Fibroblast of villous mesenchyme (primary cell): Measurements from ENCODE around the gene CDH4. TPM values are rescaled to one million over a fixed set of nuclear protein-coding genes. Genes with fewer than 3 reads are reported as not detected.

Experiments used
- DNase-seq: peaks from one replicate; pipeline ENCODE4 v3.0.0-alpha.2; 2010; ENCODE audit warnings: low read depth
- H3K4me3 ChIP-seq: 2 replicates; pipeline ENCODE4 v1.5.1; 2011; ENCODE audit warnings: low read depth, mild to moderate bottlenecking, low read length
- total RNA-seq: library from RNA; depleted of rRNA; stranded (reverse); fragments of >200 nt; gene quantifications from 2 replicates; pipeline ENCODE4 v1.2.3, GENCODE V29; 2012
- TF ChIP-seq, protein P1 (sequence below): IDR thresholded peaks from 2 replicates; pipeline ENCODE4 v1.5.1; 2012; ENCODE audit warnings: low read depth, mild to moderate bottlenecking, low read length; ENCODE audit not compliant: insufficient read depth

CDH4 gene
- total RNA-seq, 1 donor, result 1.7 TPM

DNA sequence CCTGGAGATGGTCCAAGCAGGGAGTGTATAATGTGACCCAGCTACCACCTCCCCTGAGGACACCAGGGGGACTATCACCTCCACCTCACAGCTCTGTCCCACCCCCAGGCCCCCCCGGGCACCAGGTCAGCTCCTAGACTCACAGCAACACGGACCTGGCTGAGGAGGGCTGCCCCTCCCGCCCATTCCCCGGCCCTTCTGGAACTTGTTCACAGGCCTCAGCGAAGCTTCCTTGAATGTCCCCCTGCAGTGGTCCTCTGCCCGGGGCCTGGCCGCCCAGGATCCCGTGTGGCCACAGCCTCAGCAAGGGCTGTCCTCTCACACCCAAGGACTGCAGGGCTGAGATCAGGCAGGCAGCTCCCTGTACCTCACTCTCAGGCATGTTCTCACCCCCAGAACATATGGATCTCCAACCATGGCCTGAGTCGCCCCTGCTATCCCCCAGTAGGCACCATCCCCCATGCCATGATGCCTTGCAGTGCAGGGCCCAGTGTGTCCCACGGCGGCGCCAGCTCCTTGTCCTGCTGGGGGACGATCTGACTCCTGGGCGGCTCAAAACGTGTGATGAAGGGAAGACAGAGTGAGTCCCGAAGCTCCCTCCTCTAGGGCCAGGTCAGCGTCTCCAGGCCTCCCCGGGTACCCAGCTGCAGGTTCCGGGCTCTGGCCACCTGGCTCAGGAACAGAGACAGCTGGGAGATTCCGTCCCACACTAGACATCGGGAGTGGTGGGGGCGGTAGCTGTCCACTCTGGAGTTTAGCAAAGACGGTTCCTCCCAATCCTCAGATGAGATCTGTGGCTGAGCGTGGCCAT is 655.2 kb downstream of the CDH4 start:
- TF ChIP-seq, protein P1, sequence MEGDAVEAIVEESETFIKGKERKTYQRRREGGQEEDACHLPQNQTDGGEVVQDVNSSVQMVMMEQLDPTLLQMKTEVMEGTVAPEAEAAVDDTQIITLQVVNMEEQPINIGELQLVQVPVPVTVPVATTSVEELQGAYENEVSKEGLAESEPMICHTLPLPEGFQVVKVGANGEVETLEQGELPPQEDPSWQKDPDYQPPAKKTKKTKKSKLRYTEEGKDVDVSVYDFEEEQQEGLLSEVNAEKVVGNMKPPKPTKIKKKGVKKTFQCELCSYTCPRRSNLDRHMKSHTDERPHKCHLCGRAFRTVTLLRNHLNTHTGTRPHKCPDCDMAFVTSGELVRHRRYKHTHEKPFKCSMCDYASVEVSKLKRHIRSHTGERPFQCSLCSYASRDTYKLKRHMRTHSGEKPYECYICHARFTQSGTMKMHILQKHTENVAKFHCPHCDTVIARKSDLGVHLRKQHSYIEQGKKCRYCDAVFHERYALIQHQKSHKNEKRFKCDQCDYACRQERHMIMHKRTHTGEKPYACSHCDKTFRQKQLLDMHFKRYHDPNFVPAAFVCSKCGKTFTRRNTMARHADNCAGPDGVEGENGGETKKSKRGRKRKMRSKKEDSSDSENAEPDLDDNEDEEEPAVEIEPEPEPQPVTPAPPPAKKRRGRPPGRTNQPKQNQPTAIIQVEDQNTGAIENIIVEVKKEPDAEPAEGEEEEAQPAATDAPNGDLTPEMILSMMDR, result no peak
- no peak for DNase-seq
- no peak overlapping the region for H3K4me3 ChIP-seq

DNA sequence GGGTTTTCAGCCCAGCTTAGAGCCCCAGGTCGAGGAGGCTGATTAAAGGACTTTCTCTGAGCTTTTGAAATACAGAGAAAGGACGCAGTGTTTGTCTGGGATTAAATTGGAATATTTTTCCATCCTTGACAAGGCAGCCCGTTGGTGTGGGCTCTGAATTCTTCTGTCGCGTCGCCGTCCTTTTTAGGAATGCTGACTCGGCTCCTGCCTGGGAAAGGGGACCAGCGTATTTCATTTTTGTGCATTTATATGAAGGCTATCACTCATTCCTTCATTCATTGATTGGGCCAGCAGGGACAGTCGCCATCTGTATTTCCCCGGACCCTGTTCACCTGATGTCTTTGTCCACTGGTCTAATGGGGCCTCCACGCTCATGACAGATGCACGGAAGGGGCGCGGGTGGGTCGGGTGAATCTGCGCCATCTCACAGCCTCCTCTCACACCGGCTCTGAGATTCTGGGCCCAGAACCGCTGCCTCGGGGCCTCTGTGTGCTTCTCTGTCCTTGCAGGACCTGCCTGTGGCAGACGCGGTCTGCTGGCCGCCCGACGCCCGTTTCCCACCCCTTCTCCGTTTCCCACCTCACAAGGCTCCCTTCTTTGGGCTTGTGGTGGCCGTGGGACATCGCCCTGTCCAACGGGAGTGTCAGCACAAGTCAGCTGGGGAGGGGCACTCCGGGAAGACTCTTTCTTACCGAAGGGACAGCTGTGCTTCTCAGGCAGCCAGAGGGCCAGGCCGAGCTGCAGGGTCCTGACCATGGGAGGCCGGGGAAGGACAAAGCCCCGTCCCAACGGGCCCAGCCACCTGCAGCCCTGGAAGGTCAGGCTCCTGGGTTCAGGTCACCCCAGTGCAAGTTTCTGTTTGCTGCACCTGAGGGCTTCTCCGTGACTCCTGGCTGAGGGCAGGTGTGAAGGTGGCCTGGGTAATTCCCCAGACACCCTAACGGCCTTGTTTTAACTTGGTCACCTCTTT is 656.3 kb downstream of the CDH4 start:
- no peak for DNase-seq
- H3K4me3 ChIP-seq, result no peak overlapping the region
- TF ChIP-seq, protein P1, result no peak

DNA sequence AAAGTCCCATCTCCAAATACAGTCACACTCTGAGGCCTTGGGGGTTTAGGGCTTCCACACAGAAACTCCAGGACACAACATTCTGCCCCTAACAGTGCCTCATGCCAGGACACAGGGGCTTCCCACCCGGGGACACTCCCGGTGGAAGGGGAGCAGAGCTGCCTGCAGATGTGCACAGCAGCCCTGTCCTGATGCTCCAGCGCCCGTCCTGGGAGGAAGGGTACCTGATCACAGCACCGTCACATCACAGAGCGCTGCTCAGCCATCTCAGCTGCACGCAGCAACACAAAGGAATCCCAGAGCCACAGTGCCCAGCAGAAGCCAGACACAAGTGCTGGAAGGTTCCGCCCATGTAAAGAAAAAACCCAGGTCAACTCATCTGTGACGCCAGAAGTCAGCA is 657.0 kb downstream of the CDH4 start:
- TF ChIP-seq, protein P1, result no peak
- no peak for DNase-seq
- H3K4me3 ChIP-seq, result no peak overlapping the region

DNA sequence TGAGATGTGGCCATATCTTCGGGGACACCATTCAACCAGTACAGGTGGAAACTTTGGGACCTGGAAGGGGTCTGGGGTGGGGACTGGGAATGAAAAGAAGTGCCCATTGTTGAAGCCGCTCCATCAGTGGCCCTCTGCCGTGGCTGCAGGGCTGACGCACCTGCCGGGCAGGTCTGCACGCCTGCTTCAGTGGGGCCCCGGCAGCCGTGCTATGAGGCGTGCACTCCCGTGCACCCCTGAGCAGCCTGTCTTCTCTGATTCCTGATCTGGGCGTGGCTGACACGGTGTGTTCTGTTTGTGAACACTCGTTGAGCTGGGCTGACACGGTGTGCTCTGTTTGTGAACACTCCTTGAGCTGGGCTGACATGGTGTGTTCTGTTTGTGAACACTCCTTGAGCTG is 657.8 kb downstream of the CDH4 start:
- no peak overlapping the region for H3K4me3 ChIP-seq
- TF ChIP-seq, protein P1, result no peak
- DNase-seq, result no peak

DNA sequence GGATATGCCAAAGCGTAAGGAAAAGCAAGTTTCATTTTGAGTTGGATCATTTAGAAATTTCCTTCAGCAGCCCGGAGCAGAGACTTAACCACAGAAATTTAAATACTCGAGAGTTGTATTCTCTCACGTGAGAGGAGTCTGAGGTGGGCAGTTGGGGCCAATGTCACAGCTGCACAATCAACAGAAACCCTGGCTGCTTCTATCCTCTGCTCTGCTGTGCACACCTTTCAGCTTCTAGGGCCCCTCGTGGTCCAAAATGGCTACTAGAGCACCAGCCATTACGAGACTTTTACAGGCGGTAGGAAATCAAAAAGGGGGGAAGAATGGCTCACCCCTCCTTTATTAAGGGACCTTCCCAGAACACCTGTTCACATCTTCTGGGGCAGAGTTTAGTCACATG is 659.8 kb downstream of the CDH4 start:
- no peak overlapping the region for H3K4me3 ChIP-seq
- TF ChIP-seq, protein P1, result no peak
- no peak for DNase-seq

DNA sequence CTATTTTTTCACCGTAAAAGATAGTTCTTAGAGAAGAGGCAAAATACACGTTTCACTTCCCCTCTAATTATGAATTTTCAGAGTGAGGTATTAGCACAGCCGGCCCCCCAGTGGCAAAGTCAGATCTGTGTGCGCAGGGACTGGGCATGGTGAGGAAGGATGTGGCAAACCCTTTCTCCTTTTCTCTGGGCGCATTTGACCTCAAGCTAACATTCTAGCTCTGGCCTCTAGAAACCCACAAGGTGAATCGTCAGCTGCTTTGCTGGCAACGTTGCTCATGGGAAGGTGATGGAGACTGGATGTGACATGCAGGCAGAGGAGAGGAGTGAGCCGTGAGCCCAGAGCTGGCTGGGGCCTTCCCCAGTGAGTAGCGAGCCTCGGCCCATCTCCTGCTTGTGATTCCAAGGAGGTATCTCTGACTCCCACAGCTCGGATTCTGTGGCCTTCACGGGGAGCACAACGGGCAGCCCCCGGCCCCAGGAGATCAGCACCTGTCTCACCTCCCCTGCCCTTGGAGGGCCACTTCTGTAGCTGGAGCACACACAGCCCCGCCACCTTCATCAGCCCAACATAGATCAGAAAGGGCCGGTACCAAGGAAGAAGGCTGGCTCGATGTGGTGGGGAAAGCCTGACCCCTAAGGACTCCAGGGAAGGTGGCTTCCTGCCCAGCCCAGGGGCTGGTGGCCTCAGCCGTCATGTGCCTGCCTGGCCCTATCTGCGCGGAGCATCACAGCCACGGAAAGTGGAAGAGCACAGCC is 660.8 kb downstream of the CDH4 start:
- no peak for DNase-seq
- TF ChIP-seq, protein P1, result no peak
- no peak overlapping the region for H3K4me3 ChIP-seq
